NAMALWA (cell line): ENCODE results near the gene LRRD1.
"Not testable (repeated sequence)": the region's sequence is repeated elsewhere in the genome, so short reads cannot be mapped to it uniquely, and the experiment has no call there.

Source experiments
- DNase-seq: peaks from one replicate; pipeline ENCODE4 v3.0.0-alpha.2; 2015; ENCODE audit warnings: low spot score

Gene LRRD1

GRCh38 chr7:92178928-92179924 is at the start of gene LRRD1:
Gene LRRD1, minus strand, starts transcription at chr7:92179142. Its CDS starts 13,940 bp downstream, at chr7:92165202.
- peak; percentile 90 for DNase-seq

- no peak for DNase-seq
These were observed 49.8 kb upstream of the LRRD1 start for GRCh38 chr7:92228742-92229141.

DNA sequence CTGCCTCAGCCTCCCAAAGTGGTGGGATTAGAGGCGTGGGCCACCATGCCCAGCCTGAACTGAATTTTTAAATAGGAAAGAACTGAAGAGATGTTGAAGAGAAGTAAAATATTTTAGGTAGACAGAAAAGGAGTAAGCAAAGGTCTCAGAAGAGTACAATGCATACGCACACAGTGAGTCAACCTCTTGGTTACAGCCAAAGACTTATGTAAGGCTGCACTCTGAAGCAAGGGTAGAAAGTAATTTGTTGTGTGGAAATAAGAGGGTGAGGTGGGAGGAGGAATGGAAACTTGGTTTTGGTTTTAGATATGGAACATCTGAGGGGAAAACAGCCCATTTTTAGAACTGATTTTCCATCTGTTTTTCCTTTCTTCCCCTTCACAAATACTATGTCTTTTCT is 49.2 kb upstream of the LRRD1 start:
- no peak for DNase-seq

DNA sequence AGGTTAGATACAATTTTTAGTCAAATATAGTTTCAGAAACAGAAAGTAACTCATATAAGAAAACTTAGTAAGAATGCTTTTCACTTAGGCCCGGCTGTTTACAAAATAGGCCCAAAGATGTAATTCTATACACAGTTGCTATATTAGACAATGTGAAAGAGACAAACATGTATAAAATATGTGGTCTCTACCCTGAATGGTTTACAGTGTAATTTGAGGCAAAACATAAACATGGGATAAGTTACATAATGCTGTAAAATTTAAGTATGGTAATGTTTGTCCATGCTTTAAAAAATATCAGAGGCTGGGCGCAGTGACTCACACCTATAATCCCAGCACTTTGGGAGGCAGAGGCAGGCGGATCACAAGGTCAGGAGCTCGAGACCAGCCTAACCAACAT is 48.0 kb upstream of the LRRD1 start:
- no peak for DNase-seq

DNA sequence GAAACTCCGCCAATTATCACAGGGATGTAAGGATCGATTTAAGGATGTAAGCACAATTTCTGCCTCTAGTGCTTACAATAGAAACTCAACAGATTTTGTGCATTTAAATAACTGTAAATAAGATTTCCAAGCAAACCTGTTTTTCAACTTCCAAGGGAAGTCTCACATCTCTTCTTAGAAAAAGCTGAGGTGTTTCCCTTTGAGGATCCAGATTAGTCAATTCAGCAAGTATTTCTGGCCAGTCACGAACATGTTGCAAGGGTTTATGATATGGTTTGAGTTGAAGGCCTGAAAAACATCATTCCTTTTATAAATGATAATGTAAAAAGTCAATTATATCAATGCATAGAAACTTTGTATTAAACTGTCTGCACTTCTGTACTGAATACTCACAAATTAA is 42.8 kb upstream of the LRRD1 start:
- no peak for DNase-seq

- DNase-seq = no peak
These were observed 27.7 kb upstream of the LRRD1 start for GRCh38 chr7:92206672-92207071.

DNA sequence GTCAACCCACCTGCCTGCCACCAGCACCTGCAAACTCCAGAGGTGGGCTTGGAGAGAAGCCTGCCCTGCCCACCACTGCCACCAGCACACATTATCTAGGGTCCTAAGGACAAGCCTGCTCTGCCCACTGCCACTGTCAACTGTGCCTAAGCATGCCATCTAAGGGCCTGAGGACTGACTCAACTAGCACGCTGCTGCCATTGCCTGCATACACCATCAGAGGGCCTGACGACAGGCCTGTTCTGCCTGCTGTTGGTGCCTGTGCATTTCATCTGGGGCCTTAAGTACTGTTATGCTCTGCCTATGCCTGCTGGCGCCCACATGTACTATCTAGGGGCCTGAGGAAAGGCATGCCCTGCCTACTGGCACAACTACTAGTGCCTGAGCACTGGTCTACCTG is 27.0 kb upstream of the LRRD1 start:
- no peak for DNase-seq

GRCh38 chr7:92200791-92201190 is 21.8 kb upstream of the LRRD1 start:
- DNase-seq = no peak

- DNase-seq = no peak
These were observed 13.4 kb upstream of the LRRD1 start for GRCh38 chr7:92192326-92192725.

DNA sequence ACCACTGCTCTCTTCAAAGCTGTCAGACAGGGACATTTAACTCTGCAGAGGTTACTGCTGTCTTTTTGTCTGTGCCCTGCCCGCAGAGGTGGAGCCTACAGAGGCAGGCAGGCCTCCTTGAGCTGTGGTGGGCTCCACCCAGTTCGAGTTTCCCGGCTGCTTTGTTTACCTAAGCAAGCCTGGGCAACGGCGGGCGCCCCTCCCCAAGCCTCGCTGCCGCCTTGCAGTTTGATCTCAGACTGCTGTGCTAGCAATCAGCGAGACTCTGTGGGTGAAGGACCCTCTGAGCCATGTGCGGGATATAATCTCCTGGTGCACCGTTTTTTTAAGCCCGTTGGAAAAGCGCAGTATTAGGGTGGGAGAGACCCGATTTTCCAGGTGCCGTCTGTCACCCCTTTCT is 10.3 kb upstream of the LRRD1 start:
- not testable (repeated sequence) for DNase-seq

DNA sequence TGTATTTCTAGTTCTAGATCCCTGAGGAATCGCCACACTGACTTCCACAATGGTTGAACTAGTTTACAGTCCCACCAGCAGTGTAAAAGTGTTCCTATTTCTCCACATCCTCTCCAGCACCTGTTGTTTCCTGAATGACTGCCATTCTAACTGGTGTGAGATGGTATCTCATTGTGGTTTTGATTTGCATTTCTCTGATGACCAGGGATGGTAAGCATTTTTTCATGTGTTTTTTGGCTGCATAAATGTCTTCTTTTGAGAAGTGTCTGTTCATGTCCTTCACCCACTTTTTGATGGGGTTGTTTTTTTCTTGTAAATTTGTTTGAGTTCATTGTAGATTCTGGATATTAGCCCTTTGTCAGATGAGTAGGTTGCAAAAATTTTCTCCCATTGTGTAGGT is 5.4 kb upstream of the LRRD1 start:
- not testable (repeated sequence) for DNase-seq

- DNase-seq = no peak
These were observed 1.6 kb downstream of the LRRD1 start for GRCh38 chr7:92177362-92177761.

DNA sequence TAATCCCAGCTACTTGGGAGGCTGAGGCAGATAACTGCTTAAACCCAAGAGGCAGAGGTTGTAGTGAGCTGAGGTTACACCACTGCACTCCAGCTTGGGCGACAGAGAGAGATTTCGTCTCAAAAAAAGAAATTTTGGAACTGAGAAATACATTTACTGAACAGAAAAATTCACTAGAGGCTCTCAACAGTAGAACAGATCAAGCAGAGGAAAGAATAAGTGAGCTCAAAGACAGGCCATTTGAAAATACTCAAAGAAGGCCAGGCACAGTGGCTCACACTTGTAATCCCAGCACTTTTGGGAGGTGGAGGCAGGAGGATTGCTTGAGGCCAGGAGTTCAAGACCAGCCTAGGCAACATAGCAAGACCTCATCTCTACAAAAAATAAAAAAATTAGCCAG is 9.4 kb downstream of the LRRD1 start:
- not testable (repeated sequence) for DNase-seq

- no peak for DNase-seq
These were observed 17.7 kb downstream of the LRRD1 start for GRCh38 chr7:92161271-92161670.

DNA sequence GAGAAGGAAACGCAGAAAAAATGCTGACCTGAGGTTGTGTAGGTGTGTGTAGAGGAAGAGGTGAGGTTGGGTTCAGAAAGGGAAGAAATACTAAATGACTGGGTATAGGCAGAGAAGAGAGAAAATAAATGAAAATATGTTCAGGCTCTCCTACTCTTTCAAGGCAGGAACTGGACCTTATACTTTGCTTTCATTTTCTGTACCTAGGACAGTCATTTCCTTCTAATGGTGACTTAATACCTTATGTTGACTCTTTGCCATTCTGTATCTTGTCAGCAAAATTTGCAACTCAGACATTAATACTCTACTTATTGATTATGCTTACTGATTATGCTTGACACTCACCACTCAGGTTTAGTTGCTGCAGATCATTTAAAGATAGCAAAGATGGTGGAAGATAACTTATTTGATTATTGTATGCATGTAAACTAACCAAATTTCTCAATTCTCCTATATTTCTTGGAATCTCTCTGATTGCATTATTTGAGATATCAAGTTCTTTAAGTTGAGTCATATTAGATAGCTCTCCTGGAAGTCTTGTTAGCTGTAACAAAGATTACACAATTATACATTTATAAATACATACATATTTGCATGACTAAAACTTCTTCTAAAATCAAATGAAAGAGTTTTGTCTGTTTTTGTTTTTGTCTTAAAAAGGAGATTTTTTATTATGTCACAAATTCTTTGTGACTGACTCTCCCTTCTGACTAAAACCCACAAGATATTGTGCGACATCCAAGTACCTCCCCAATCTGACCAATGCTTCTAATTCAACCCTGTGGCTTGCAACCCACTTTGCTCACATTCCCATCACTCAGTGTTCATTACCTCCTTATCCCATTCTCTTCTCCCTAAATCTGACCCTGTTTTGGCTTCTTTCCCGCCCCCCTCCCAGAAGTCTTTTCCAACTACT is 20.0 kb downstream of the LRRD1 start:
- no peak for DNase-seq

GRCh38 chr7:92156990-92157389 is 22.0 kb downstream of the LRRD1 start:
- no peak for DNase-seq

GRCh38 chr7:92155108-92155739 is 23.7 kb downstream of the LRRD1 start:
- no peak for DNase-seq

DNA sequence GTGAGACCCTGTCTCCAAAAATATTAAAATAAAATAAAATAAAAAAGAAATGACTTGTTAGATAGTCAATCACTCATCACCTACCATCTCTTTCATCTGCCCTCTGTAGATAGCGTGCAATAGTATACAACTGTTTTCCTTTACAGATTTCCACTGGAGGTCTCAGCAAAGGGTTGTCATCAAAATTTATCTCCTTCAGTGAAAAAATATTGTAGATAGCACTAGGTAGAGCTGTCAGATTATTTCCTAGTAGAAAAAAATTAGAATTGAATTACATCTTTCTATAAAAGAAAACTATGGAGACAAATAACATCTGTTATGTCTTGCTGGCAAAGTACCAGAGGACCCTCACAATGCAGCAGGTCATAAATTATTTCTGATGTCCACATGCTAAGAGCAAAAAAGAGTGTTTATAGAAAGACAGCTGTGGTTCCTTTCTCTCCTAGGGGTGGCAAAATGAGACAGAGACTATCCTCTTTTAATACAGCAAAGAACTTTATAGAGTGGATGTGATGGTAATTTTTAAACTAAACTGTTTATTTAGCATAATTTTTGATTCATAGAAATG is 28.4 kb downstream of the LRRD1 start:
- no peak for DNase-seq

DNA sequence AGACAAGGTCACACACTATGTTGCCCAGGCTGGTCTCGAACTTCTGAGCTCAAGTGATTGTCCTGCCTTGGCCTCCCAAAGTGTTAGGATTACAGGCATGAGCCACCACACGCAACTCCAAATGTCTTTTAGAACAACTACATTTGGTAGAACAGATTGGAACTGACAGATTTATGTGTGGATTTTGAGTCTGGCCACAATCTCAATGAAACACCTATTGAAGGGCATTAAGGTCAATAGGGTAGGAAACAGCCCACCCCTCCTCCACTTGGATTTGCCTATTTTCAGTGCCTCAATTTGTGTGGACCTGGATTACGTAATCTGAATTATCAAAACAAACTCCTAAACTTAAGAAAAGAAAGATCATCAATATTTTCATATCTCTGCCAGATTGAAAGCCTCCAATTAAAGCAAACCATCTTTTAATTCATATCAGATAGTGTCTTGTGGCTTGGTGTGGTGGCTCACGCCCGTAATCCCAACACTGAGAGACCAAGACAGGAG is 29.2 kb downstream of the LRRD1 start:
- no peak for DNase-seq

- not testable (repeated sequence) for DNase-seq
These were observed 35.6 kb downstream of the LRRD1 start for GRCh38 chr7:92143192-92143880.

- not testable (repeated sequence) for DNase-seq
These were observed 36.2 kb downstream of the LRRD1 start for GRCh38 chr7:92142791-92143190.
